HG02943 (cell line): ENCODE results near the gene HNRNPUL2.

Experiments used
- ATAC-seq: cut with Tn5 transposase; IDR thresholded peaks from one replicate; pipeline ENCODE4 v1.9.1; 2021; ENCODE audit warnings: mild to moderate bottlenecking, low read depth, moderate library complexity; ENCODE audit not compliant: unreplicated experiment

The HNRNPUL2 gene

DNA sequence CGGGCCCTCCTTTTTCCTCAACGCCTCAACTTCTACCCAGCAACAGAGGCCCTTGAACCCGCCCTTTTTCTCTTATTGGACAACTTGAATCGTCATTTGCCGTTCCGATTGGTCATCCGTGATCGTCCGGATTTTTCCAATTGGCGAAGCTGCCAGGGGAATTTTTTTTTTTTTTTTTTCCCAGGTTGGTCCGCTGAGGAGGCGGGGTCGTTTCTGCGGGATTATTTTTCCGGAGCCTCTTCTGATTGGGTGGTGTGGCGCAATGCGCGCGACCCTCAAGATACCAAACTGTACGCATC is 564 bp upstream of the HNRNPUL2 start:
- ATAC-seq, result peak; percentile 58

DNA sequence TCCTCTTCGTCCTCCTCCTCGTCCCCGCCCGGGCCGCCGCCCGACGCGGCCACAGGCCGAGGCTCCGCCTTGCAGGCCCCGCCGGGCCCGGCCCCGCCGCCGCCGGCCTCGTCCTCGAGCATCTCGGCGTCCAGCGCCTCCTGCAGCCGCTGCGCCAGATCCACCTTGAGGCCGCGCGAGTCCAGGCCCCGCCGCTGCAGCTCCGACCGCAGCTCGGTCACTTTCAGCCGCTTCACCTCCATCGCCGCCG is 417 bp downstream of the HNRNPUL2 start:
- no peak for ATAC-seq

DNA sequence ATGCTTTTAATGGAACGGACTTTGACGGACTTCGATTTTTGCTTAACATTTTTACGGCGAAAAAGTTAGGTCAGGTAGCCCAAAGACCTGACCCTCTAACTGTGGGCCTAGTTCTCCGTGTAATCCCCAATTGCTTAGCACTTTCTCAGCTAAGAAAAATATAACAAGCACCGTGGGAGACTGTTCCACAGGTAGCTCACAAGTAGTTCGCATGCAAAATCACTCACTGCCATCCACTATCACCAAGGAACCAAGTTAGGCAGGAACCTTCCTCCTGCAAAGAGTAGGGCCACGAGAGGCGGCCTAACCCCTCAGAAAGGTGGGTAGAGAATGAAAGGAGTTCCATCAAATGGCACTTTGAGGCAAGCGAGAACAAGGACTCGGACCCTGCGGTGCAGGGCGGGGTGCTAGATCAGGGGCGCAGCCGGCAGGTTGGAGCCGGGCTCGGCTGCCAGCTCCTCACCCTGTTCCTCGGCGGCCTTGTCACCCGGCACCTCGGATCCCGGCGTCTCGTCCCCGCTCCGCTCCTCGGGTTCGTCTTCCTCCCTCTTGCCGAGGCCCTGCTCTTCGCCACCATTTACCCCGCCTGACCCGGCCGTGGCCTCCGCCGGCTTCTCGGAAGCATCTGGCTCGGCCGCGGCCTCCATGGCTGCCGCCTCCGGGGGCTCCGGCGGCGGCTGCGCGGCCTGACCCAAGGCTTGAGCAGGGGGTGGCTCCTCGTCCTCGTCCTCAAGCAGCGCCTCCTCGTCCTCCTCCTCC is 922 bp downstream of the HNRNPUL2 start:
- peak; percentile 0 for ATAC-seq

DNA sequence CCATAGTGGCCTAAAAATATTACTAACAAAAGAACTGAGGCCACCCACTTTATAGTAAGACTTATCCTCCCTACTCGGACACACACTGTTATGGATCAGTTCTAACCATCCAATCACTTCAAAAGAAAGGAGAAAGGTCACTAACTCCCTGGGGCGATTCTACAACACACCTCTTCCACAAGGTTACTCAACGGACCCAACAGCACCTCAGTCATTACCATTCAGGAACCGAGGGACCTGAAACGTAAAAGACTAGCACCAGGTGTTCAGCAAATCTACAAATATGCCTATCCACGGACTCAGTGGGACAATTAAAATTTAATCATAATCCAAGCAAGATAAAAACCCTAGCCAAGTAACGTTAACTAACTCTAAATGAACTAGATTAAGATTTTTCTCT is 1.6 kb downstream of the HNRNPUL2 start:
- ATAC-seq, result no peak

DNA sequence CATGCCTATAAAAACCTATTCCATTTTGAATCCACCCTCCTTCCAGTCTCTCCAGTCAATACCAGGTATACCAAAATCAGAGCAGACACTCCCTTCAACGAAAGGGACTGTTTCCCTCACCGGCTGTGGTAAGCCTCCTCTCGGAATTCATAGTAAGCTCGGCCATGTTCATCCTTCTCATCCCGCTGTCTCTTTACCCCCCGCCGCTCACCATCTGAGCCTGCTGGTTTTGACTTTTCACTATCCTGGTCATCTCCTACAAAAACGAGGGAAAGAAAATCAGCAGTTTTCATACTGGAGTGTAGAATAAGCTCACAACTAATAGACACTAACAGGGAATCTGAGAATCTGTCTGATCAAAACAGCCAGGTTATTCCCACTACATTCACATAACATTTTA is 3.1 kb downstream of the HNRNPUL2 start:
- no peak for ATAC-seq

DNA sequence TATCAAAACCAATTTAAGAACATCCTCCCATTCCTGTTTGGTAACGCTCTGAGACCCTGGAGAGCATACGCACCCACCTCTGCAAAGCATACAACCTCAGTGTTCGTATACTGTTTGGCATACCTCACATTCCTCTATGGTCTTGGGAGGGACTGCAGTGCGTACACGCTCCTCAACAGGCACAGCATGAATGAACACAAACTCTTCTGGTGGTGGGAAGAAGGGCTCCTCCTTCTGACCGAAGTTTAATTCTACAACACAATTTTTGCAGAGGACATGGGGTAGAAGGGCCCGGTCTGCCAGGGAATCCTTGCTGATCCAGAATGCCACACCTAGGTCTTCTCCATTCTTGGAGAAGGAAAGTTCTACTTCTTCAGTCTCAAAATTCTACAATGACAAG is 5.3 kb downstream of the HNRNPUL2 start:
- no peak for ATAC-seq

DNA sequence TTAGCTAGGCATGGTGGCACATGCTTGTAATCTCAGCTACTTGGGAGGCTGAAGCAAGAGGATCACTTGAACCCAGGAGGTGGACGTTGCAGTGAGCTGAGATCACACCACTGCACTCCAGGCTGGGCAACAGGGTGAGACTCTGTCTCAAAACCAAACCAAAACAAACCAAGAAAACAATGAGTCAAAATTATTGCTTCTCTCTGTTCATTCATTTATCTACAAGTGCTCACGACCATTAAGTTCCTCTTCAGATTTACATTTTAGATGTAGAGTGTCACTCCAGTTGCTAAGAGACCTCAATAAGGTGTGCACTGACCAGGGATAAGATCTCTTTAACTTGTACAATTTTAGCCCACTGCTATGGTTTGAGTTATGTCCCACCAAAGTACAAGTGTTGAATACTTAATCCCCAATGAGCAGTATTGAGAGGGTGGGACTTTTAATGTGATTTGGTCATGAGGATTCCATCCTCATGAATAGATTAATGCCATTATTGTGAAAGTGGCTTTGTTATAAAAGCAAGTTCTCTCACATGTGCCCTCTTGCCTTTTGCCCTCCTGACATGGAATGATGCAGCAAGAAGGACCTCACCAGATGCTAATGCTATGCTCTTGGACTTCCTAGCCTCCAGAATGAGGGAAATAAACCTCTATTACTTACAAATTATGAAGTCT is 7.8 kb downstream of the HNRNPUL2 start:
- ATAC-seq, result no peak

DNA sequence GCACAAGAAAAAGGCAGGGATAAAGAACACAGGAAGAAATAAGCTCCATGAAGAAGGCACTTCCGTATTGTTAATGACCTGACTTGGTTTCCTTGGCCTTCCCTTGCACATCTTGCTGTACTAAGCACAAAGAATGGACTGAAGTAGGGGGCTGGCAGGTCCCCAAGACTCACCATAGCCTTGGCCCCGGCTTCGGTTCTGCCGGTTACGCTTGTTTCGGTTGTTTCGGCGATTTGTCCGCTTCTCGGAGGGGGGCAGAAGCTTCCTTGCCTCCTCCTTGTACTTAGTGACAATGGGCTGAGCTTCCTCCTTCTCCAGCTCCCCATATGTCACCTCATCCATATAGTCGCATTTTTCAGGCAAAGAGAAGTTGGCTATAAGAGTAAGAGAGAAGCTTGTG is 10.4 kb downstream of the HNRNPUL2 start:
- ATAC-seq, result no peak

DNA sequence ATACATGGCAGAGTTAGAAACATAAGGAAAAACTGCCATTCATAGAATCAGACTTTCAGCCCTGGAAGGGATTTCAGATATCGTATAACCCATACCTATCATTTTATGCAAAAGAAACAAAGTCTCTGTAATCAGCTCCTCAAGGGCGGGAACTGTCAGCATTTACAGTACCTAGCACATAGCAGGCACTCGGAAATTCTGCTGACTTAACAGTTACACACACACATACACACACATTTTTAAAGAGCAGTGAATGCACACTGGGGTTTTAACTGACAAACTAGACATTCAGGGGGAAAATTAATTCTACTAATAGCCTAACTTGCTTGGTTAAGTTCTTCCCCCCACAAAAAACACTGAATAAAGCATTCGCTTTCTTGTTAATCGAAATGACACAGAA is 11.1 kb downstream of the HNRNPUL2 start:
- no peak for ATAC-seq

DNA sequence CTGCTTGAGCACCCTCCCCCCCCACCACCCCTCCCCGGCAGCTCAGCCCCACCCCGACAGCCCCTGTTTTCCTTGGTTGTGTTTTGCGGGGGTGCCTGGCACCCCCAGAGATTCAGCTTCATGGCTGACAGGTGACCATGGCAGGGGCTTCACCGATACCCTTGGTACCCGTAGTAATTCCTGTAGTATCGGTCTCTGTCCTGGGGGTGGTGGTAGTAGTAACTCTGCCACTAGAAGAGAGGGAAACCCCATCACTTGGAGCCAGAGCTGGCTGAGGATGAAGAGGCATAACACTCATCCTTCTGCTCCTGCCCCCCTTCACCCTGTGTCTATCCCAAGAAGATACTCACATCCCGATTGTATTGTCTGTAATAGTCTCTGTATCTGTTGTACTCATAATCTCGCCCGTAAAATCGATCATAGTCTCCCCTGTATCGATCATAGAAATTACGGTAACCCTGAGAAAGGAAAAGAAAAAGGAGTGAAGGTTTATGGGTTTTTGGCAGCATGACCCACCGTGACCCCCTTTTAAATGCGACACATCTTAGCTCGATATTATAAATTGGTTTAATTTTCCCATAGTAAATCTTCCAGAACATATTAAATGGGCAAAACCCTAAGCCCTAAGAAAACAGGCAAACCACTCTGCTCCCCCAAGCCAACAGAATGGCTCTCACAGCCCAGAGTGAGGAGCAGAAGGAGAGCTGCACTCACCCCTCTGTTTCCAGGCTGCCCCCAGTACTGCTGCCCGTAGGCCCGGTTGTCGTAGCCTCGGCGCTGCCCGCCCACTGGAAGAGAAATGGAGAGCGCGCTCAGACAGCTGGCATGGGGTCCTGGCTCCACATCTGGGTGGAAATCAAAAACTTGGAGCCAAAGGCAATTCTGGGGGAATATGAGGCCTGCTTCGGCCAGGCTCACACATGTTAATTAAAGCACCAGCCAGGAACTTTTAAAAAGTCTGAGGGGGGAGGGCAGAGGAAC is 11.8 kb downstream of the HNRNPUL2 start:
- no peak for ATAC-seq

DNA sequence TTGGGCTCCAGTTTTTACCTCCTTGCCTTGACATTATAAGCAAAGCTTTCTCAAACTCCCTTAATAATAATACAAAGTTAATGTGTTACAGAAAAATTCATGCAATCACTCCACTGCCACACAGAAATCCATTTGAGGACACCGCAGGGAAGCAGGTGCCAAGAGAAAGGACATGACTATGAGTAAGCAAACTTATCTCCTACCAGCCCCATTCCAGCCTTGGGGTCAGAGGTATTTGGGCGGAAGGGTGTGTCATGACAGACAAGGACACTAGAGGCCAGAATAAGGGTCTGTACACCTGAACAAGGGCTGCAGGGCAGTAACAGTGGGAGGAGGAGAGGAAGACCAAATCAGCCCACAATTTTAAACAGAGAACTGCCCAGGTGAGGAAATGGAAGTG is 13.9 kb downstream of the HNRNPUL2 start:
- ATAC-seq, result no peak

DNA sequence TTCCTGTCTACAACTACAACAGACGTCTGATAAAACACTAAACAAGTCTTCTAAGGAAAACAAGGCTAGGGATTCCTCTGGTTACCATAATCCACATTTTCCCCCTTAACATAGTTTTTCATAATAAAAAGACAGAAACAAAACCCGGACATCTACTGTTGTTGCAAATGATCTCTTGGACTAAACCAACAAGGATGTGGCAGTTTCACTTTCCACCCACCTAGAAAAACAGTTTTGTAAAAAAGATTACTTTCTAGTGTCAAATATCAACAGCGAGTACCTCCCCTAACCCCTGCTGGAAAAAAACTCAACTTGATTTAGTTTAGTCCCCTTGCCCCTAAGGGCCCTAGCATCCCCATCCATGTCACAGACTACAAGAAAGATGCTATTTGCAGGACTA is 14.4 kb downstream of the HNRNPUL2 start:
- no peak for ATAC-seq

DNA sequence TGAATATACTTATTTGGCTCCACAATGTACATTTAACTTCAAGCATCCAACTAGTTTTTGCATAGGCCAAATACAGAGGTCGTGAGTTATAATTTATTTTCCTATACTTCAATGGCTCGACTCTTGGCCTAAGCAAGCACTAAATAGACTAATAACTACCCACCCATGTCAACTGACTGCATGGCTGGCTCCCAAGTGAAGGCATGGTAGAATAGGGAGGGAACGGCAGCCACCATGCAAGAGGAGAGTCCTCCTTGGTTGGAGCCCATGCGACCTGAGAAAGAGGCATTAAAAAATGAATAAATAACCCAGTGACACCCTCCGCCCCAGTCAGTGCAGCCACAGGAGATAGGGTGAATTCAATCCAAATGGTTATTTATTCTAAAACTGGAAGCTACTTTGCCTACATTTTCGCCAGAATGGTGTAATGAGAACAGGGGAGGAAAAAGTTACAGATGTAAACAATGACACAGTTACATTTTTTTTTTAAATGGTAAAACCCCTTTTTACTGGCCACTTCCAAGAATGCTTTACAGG is 14.9 kb downstream of the HNRNPUL2 start:
- ATAC-seq, result no peak

DNA sequence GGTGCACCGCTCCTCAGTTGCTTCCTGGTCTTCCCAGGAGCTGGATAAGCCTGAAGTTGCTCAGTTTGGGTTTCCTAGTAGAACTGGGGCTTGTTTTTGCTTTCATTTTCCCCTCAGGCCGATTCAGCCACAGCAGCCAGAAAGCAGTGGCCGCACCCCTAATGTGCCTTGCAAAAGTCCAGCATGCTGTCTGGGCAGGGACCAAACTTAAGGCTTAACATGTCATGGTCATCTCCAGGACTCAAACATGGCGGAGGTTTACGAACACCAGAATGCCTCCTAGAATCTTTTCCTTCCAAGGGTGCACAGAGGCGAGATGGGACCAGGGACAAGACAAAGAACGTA is 17.3 kb downstream of the HNRNPUL2 start:
- peak; percentile 7 for ATAC-seq

DNA sequence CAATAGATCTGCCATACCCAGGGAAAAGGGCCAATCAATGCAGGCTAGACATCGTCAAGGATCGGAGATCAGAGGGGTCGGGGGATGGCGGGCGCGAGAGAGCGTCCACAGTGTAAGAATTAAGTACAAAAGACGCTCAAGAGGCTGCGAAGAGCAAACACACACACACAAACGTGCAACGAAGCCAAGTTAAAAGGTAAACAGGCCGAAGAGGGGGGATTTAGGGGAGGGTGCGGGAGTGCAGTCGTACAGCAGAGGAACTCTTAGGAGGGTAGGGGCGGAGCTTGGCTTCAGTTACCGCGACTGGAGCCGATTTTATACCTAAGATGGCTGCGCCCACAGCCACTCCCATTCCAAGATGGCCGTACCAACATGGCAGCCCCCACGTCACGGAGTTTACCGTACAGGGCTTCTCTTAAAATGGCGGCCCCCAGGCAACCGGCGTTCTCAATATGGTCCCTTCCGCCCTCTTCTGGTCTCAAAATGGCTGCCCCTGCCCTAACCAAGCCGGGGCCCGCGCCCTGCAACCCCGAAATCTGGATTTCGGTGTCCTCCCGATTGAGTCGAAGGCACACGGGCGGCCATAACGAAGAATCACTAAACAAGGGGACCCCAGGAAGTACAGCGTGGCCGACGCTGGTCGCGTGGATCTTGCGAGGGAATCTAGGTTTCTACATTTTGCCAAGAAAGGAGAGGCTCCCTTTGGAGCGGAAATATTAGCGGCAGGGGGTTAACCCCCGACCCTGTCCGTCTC is 17.8 kb downstream of the HNRNPUL2 start:
- peak; percentile 70 for ATAC-seq

DNA sequence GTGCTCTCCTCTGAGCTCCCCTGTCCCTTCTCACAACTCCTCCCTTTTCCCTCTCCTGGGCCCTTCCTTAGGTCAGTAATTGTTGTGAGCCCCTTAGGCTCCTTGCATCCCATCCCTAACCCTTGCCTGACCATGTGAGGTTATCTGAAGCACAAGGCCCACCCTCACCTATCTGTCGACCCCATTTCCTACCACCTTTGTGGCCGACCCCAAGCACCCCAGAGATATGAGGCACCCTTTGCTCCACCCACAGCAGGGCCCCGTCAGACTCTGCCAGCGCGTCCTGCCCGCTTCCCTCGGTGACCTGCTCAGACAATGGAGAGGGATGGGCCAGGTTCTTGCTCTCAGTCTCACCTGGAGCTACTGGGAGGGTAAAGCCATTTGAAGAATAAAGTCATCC is 18.5 kb downstream of the HNRNPUL2 start:
- no peak for ATAC-seq

DNA sequence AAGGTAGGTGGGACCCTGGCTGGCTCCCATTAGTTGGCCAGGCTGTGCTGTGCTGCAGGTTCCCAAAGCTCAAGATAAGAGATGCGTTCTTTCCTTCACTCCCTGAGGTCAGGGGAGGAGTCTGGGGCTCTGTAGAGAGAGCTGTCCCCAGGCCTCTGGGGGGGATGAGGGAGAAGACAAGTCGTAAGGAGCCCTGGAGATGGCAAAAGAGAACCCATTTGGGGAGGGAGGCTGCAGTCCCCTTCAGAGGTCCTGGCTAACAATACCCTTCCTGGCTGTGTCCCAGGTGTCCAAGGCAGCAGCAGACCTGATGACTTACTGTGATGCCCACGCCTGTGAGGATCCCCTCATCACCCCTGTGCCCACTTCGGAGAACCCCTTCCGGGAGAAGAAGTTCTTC is 18.9 kb downstream of the HNRNPUL2 start:
- no peak for ATAC-seq

DNA sequence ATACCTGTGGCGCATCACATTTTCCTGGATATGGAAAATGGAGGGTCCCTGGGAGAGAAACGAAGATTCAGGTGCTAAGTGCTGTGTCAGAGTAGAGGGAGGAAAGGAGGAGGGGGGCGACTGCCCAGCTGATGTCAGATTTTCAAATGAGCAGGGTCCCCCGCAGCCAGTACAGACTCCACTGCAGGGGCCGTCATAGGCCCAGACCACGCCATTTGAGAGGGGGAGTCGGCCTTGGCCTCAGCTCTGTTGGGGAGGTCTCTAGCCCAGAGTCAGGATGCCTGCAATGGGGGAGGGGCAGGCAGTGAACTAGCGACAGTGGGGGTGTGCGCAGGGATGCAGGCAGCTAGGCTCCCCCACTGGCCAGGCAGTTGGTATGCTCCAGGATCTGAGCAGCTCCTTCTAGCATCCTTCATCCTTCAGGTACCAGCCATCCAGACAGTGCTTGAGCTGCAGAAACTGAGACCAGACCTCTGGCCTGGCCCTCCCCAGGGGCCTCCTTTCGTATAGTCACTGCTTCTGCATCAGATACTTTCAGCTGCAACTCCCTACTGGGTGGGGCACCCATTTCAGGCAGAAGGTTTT is 19.9 kb downstream of the HNRNPUL2 start, which contains the start of the genes BSCL2 and GNG3:
Gene BSCL2 (minus strand): TSS at position 148 of the 585 bp plus-strand sequence. CDS start 229 bp downstream, outside the sequence.
Gene GNG3 (plus strand): TSS at position 400 of the 585 bp plus-strand sequence. CDS start 620 bp downstream, outside the sequence.
- no peak for ATAC-seq

DNA sequence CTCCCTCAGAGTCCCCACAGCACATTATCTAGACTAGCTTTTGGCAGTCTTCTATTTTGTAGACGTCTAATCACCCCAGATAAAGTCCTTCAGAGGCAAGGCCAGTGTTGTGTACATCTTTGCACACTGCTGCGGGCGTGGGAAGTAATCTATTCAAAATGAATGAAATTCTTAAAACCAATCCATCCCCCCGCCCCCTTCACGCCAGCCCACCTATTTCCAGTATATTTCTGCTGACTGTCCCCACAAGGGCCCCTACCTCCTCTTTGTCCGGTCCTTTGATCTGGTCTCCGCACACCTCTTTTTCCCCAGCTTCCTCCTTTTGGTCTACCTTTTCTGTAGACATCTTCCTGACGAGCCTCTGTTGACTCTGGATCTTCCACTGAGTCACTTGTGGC is 20.4 kb downstream of the HNRNPUL2 start:
- ATAC-seq, result no peak
